ENCODE measurements around the gene PHACTR1. TPM values are rescaled to one million over a fixed set of nuclear protein-coding genes. Genes with fewer than 3 reads are reported as not detected.

PHACTR1 gene
- total and polyA plus RNA-seq, 3 experiments from 2014 or later, result 0.04 to 0.38 (median 0.04) TPM

DNA sequence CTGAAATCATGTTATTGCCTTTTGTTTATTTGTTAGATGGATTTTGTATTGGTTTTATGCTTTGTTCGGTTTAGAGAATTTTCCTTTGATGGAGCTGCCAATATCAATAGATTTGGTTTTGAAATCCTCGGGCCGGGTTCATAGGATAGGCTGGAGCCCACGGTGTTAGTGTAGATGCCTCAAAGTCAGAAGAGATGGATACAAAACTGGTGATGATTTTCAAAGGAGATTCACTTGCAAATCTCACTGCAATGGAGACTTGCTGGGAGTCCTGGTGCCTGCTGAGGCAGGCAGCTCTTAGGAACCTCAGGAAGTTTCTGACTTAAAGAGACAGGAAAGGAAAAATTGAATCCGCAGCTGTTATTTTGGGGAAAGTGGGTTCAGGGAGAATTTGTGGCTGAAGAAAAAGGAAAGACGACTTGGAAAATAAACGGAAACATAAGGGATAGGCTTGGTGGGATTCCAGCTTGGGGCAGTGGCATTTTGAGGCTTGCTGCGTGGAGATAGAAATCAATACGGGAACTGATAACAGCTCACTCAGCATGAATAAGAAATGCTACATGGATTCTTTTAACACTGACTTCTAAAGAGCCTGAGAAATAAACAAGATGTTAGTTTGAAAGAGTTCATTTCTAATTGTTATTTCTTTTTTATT lies 241.6 kb downstream of the PHACTR1 start:
- no peak overlapping the region for H3K4me3 ChIP-seq (ENCODE audit: low read length)
- H3K27me3 ChIP-seq (ENCODE audit: insufficient read depth, low read length, poor library complexity, severe bottlenecking), result peaks cover 14% of the 10 kb centered on the region
- Mint-ChIP-seq H3K27me3 (peaks cover 19 to 51% of the 10 kb centered on the region in 2 donors), H3K4me1 (peaks cover 24 to 30% (median 25%) of the 10 kb centered on the region in 3 donors), H3K9me3 (no peaks in the 10 kb centered on the region), H3K27ac (peak overlapping the region in 2 of 8 donors; percentile 13 to 27), H3K4me3 (peak overlapping the region; percentile 63 to 92 (median 86)), H3K36me3 (no peaks in the 10 kb centered on the region)
- no peak for DNase-seq
- H3K36me3 ChIP-seq (ENCODE audit: insufficient read depth, low read length), result no peaks in the 10 kb centered on the region
- POLR2A ChIA-PET, result no interaction called here
- H3K27ac ChIP-seq (ENCODE audit: low read depth, low read length), result no peak overlapping the region
- H3K9me3 ChIP-seq (ENCODE audit: low read length), result no peaks in the 10 kb centered on the region
- peaks cover 11% of the 10 kb centered on the region for H3K4me1 ChIP-seq (ENCODE audit: insufficient read depth, low read length)
- CTCF ChIA-PET, result no interaction called here

GRCh38 chr6:12961761-12962160 lies 245.2 kb downstream of the PHACTR1 start:
- Mint-ChIP-seq H3K9me3 (no peaks in the 10 kb centered on the region), H3K36me3 (no peaks in the 10 kb centered on the region), H3K27me3 (peaks cover 13 to 38% of the 10 kb centered on the region in 2 donors), H3K27ac (peak overlapping the region in 1 of 8 donors; percentile 23), H3K4me3 (no peak overlapping the region), H3K4me1 (peaks cover 14 to 20% (median 15%) of the 10 kb centered on the region in 3 donors)
- H3K36me3 ChIP-seq (ENCODE audit: insufficient read depth, low read length), result no peaks in the 10 kb centered on the region
- H3K4me1 ChIP-seq (ENCODE audit: insufficient read depth, low read length), result peaks cover 6% of the 10 kb centered on the region
- H3K9me3 ChIP-seq (ENCODE audit: low read length), result no peaks in the 10 kb centered on the region
- H3K27ac ChIP-seq (ENCODE audit: low read depth, low read length), result no peak overlapping the region
- H3K4me3 ChIP-seq (ENCODE audit: low read length), result no peak overlapping the region
- H3K27me3 ChIP-seq (ENCODE audit: insufficient read depth, low read length, poor library complexity, severe bottlenecking), result peaks cover 9% of the 10 kb centered on the region
- DNase-seq, result no peak
- POLR2A ChIA-PET, result no interaction called here
- CTCF ChIA-PET, result no interaction called here

GRCh38 chr6:12962529-12962928 lies 246.0 kb downstream of the PHACTR1 start:
- ChIA-PET CTCF (no interaction called here), POLR2A (no interaction called here)
- Mint-ChIP-seq H3K4me3 (no peak overlapping the region), H3K36me3 (no peaks in the 10 kb centered on the region), H3K4me1 (peaks cover 9 to 14% (median 10%) of the 10 kb centered on the region in 3 donors), H3K9me3 (no peaks in the 10 kb centered on the region), H3K27ac (no peak overlapping the region), H3K27me3 (peaks cover 11 to 35% of the 10 kb centered on the region in 2 donors)
- no peak for DNase-seq
- peaks cover 8% of the 10 kb centered on the region for H3K27me3 ChIP-seq (ENCODE audit: insufficient read depth, low read length, poor library complexity, severe bottlenecking)
- peaks cover 4% of the 10 kb centered on the region for H3K4me1 ChIP-seq (ENCODE audit: insufficient read depth, low read length)
- no peak overlapping the region for H3K4me3 ChIP-seq (ENCODE audit: low read length)
- H3K36me3 ChIP-seq (ENCODE audit: insufficient read depth, low read length), result no peaks in the 10 kb centered on the region
- H3K27ac ChIP-seq (ENCODE audit: low read depth, low read length), result no peak overlapping the region
- no peaks in the 10 kb centered on the region for H3K9me3 ChIP-seq (ENCODE audit: low read length)

- ChIA-PET POLR2A (no interaction called here), CTCF (no interaction called here)
- H3K27ac ChIP-seq (ENCODE audit: low read depth, low read length), result no peak overlapping the region
- no peaks in the 10 kb centered on the region for H3K9me3 Mint-ChIP-seq
- H3K36me3 Mint-ChIP-seq, result no peaks in the 10 kb centered on the region
- H3K27me3 Mint-ChIP-seq, result peaks cover 10 to 30% of the 10 kb centered on the region in 2 donors
- H3K9me3 ChIP-seq (ENCODE audit: low read length), result no peaks in the 10 kb centered on the region
- no peak for DNase-seq
- peaks cover 4 to 10% (median 6%) of the 10 kb centered on the region in 3 donors for H3K4me1 Mint-ChIP-seq
- peaks cover 4% of the 10 kb centered on the region for H3K27me3 ChIP-seq (ENCODE audit: insufficient read depth, low read length, poor library complexity, severe bottlenecking)
- H3K4me3 Mint-ChIP-seq, result no peak overlapping the region
- no peaks in the 10 kb centered on the region for H3K4me1 ChIP-seq (ENCODE audit: insufficient read depth, low read length)
- H3K4me3 ChIP-seq (ENCODE audit: low read length), result no peak overlapping the region
- peak overlapping the region in 1 of 8 donors; percentile 63 for H3K27ac Mint-ChIP-seq
- no peaks in the 10 kb centered on the region for H3K36me3 ChIP-seq (ENCODE audit: insufficient read depth, low read length)
Observed at GRCh38 chr6:12962987-12963386, 246.4 kb downstream of the PHACTR1 start.

- ChIA-PET POLR2A (no interaction called here), CTCF (no interaction called here)
- Mint-ChIP-seq H3K9me3 (no peaks in the 10 kb centered on the region), H3K36me3 (no peaks in the 10 kb centered on the region), H3K4me1 (peaks cover 0 to 5% (median 0%) of the 10 kb centered on the region in 3 donors), H3K27me3 (peaks cover 6 to 29% of the 10 kb centered on the region in 2 donors), H3K4me3 (no peak overlapping the region), H3K27ac (no peak overlapping the region)
- H3K36me3 ChIP-seq (ENCODE audit: insufficient read depth, low read length), result no peaks in the 10 kb centered on the region
- no peaks in the 10 kb centered on the region for H3K27me3 ChIP-seq (ENCODE audit: insufficient read depth, low read length, poor library complexity, severe bottlenecking)
- H3K9me3 ChIP-seq (ENCODE audit: low read length), result no peaks in the 10 kb centered on the region
- H3K4me1 ChIP-seq (ENCODE audit: insufficient read depth, low read length), result no peaks in the 10 kb centered on the region
- no peak overlapping the region for H3K27ac ChIP-seq (ENCODE audit: low read depth, low read length)
- no peak for DNase-seq
- no peak overlapping the region for H3K4me3 ChIP-seq (ENCODE audit: low read length)
Observed at GRCh38 chr6:12963567-12963966, 247.0 kb downstream of the PHACTR1 start.

GRCh38 chr6:12967686-12968085 lies 251.1 kb downstream of the PHACTR1 start:
- H3K27ac ChIP-seq (ENCODE audit: low read depth, low read length), result no peak overlapping the region
- no peaks in the 10 kb centered on the region for H3K36me3 Mint-ChIP-seq
- H3K4me3 Mint-ChIP-seq, result no peak overlapping the region
- no peak for DNase-seq
- ChIA-PET CTCF (no interaction called here), POLR2A (interaction anchor here (0.6 kb wide), 1 partner anchor 24 kb away, joined by 3 read pairs; no protein-coding TSS in a partner anchor)
- H3K4me3 ChIP-seq (ENCODE audit: low read length), result no peak overlapping the region
- no peaks in the 10 kb centered on the region for H3K4me1 ChIP-seq (ENCODE audit: insufficient read depth, low read length)
- H3K9me3 ChIP-seq (ENCODE audit: low read length), result no peaks in the 10 kb centered on the region
- peaks cover 2 to 33% of the 10 kb centered on the region in 2 donors for H3K27me3 Mint-ChIP-seq
- H3K9me3 Mint-ChIP-seq, result no peaks in the 10 kb centered on the region
- no peak overlapping the region for H3K27ac Mint-ChIP-seq
- no peaks in the 10 kb centered on the region for H3K36me3 ChIP-seq (ENCODE audit: insufficient read depth, low read length)
- no peaks in the 10 kb centered on the region for H3K27me3 ChIP-seq (ENCODE audit: insufficient read depth, low read length, poor library complexity, severe bottlenecking)
- H3K4me1 Mint-ChIP-seq, result peaks cover 0 to 5% (median 0%) of the 10 kb centered on the region in 3 donors

- Mint-ChIP-seq H3K27ac (no peak overlapping the region), H3K36me3 (no peaks in the 10 kb centered on the region), H3K4me1 (no peaks in the 10 kb centered on the region), H3K4me3 (no peak overlapping the region), H3K27me3 (peaks cover 2 to 30% of the 10 kb centered on the region in 2 donors), H3K9me3 (no peaks in the 10 kb centered on the region)
- no peaks in the 10 kb centered on the region for H3K27me3 ChIP-seq (ENCODE audit: insufficient read depth, low read length, poor library complexity, severe bottlenecking)
- CTCF ChIA-PET, result no interaction called here
- no peak overlapping the region for H3K27ac ChIP-seq (ENCODE audit: low read depth, low read length)
- no peak for DNase-seq
- H3K4me3 ChIP-seq (ENCODE audit: low read length), result no peak overlapping the region
- POLR2A ChIA-PET, result interaction anchor here (0.6 kb wide), 1 partner anchor 23 kb away, joined by 3 read pairs; no protein-coding TSS in a partner anchor
- no peaks in the 10 kb centered on the region for H3K4me1 ChIP-seq (ENCODE audit: insufficient read depth, low read length)
- no peaks in the 10 kb centered on the region for H3K36me3 ChIP-seq (ENCODE audit: insufficient read depth, low read length)
- H3K9me3 ChIP-seq (ENCODE audit: low read length), result no peaks in the 10 kb centered on the region
Observed at GRCh38 chr6:12968290-12968689, 251.7 kb downstream of the PHACTR1 start.

- CTCF ChIA-PET, result no interaction called here
- Histone ChIP-seq H3K4me1 (ENCODE audit: insufficient read depth, low read length) (no peaks in the 10 kb centered on the region), H3K9me3 (ENCODE audit: low read length) (no peaks in the 10 kb centered on the region), H3K36me3 (ENCODE audit: insufficient read depth, low read length) (no peaks in the 10 kb centered on the region), H3K27ac (ENCODE audit: low read depth, low read length) (no peak overlapping the region), H3K27me3 (ENCODE audit: insufficient read depth, low read length, poor library complexity, severe bottlenecking) (no peaks in the 10 kb centered on the region), H3K4me3 (ENCODE audit: low read length) (no peak overlapping the region)
- Mint-ChIP-seq H3K4me3 (no peak overlapping the region), H3K36me3 (no peaks in the 10 kb centered on the region), H3K4me1 (no peaks in the 10 kb centered on the region), H3K9me3 (no peaks in the 10 kb centered on the region), H3K27me3 (peaks cover 2 to 31% of the 10 kb centered on the region in 2 donors), H3K27ac (no peak overlapping the region)
- DNase-seq, result no peak
- POLR2A ChIA-PET, result no interaction called here
Observed at GRCh38 chr6:12968839-12969558, 252.4 kb downstream of the PHACTR1 start.

Data from CD8-positive, alpha-beta memory T cell (primary cell).